HCT116 (cell line): ENCODE data around the gene EGF. TPM values are rescaled to one million over a fixed set of nuclear protein-coding genes. Genes with fewer than 3 reads are reported as not detected.

Experiments used
- ATAC-seq: fragments of 200-7000 bp; cut with Tn5 transposase; 2 replicates; pipeline ENCODE4 v1.9.1; 2020; ENCODE audit warnings: mild to moderate bottlenecking, moderate library complexity
- BruUV-seq: library from RNA; stranded (reverse); fragments of 400-500 nt; replicated peaks from 2 replicates; lab custom pipeline; 2021; lab: Mats Ljungman, UMichigan
- CTCF ChIA-PET: fragments of 300-600 bp; sonication (Branson Sonifier 250); formaldehyde crosslinking; loops from one replicate; lab custom pipeline; 2021; ENCODE audit warnings: antibody characterized with exemption; lab: Charles Lee
- POLR2A ChIA-PET: fragments of 300-600, 350-600 bp; sonication (Branson Sonifier 250); formaldehyde crosslinking; loops from one replicate; lab custom pipeline; 2021; ENCODE audit warnings: antibody characterized with exemption; lab: Charles Lee
- RAD21 ChIA-PET, 2 experiments: fragments of 300-600 bp; sonication (Branson Sonifier 250); formaldehyde crosslinking; loops; one replicate each; lab custom pipeline; 2023; ENCODE audit warnings: low total read pairs in 2 of 2; ENCODE audit not compliant: uncharacterized antibody in 2 of 2, unreplicated experiment in 2 of 2, low non-redundant PET in 1 of 2; lab: Charles Lee
- DNase-seq: peaks from one replicate; pipeline ENCODE4 v3.0.0-alpha.2; 2010; ENCODE audit warnings: low read depth, low spot score
- H2AFZ ChIP-seq: fragments of 200-600 bp; shearing (Covaris generic), sonication (generic); 2 replicates; pipeline ENCODE4 v1.6.1; 2017; ENCODE audit warnings: low read depth, mixed run types, mixed read lengths, antibody characterized with exemption, low read length; ENCODE audit not compliant: poor library complexity, severe bottlenecking
- H3K27ac ChIP-seq: 2 replicates; pipeline ENCODE4 v1.5.1; 2012; ENCODE audit warnings: low read depth, low read length
- H3K27me3 ChIP-seq: fragments of 200-600 bp; sonication (generic); 2 replicates; pipeline ENCODE4 v1.6.1; 2016; ENCODE audit warnings: mixed run types, low read length, mixed read lengths; ENCODE audit not compliant: insufficient read depth
- H3K36me3 ChIP-seq, 2 experiments: fragments of 200-500 bp in 1 of 2; fragments of 200-600 bp in 1 of 2; sonication (Bioruptor generic) in 1 of 2; sonication (generic) in 1 of 2; 2 replicates each; pipeline versions ENCODE4 v1.5.1 to v1.6.1; 2014 to 2016; ENCODE audit warnings: low read length in 2 of 2, inconsistent platforms in 1 of 2, mixed read lengths in 1 of 2, mixed run types in 1 of 2; ENCODE audit not compliant: insufficient read depth in 2 of 2, control insufficient read depth in 1 of 2
- H3K4me1 ChIP-seq, 2 experiments: fragments of 200-600 bp in 1 of 2; sonication (generic) in 1 of 2; 2 replicates each; pipeline versions ENCODE4 v1.5.1 to v1.6.1; 2012 to 2017; ENCODE audit warnings: low read length in 2 of 2, inconsistent platforms in 1 of 2, mild to moderate bottlenecking in 1 of 2, mixed read lengths in 1 of 2, mixed run types in 1 of 2, moderate library complexity in 1 of 2; ENCODE audit not compliant: insufficient read depth in 2 of 2, control insufficient read depth in 1 of 2
- H3K4me2 ChIP-seq: fragments of 200-600 bp; sonication (generic); 2 replicates; pipeline ENCODE4 v1.6.1; 2017; ENCODE audit warnings: mixed run types, low read length, mixed read lengths
- H3K4me3 ChIP-seq, 2 experiments: fragments of 200-600 bp in 1 of 2; sonication (generic) in 1 of 2; replicated peaks in 1 of 2; 2 replicates each; pipeline ENCODE4 v1.5.1; 2011 to 2016; ENCODE audit warnings: low read length in 2 of 2, control low read depth in 1 of 2, low read depth in 1 of 2, mild to moderate bottlenecking in 1 of 2, mixed read lengths in 1 of 2, mixed run types in 1 of 2
- H3K79me2 ChIP-seq: fragments of 200-600 bp; sonication (generic); 2 replicates; pipeline ENCODE4 v1.6.1; 2017; ENCODE audit warnings: mild to moderate bottlenecking, mixed run types, low read length, moderate library complexity, mixed read lengths; ENCODE audit not compliant: insufficient read depth
- H3K9ac ChIP-seq: fragments of 200-600 bp; sonication (generic); 2 replicates; pipeline ENCODE4 v1.6.1; 2016; ENCODE audit warnings: low read length, mixed read lengths
- H3K9me2 ChIP-seq: fragments of 200-600 bp; sonication (generic), shearing (Covaris generic); 2 replicates; pipeline ENCODE4 v1.6.1; 2017; ENCODE audit warnings: mixed run types, mild to moderate bottlenecking, moderate library complexity; ENCODE audit not compliant: insufficient read depth
- H3K9me3 ChIP-seq, 2 experiments: fragments of 200-500 bp in 1 of 2; fragments of 200-600 bp in 1 of 2; sonication (Bioruptor generic) in 1 of 2; sonication (generic) in 1 of 2; 2 replicates each; pipeline ENCODE4 v1.6.1; 2014 to 2017; ENCODE audit warnings: low read length in 2 of 2, mixed read lengths in 2 of 2, inconsistent platforms in 1 of 2, low read depth in 1 of 2, mild to moderate bottlenecking in 1 of 2, mixed run types in 1 of 2, moderate library complexity in 1 of 2; ENCODE audit not compliant: control insufficient read depth in 1 of 2, insufficient read depth in 1 of 2
- H4K20me1 ChIP-seq: fragments of 200-600 bp; sonication (generic), shearing (Covaris generic); 2 replicates; pipeline ENCODE4 v1.6.1; 2017; ENCODE audit warnings: mixed run types, mild to moderate bottlenecking, moderate library complexity; ENCODE audit not compliant: insufficient read depth
- CEBPB ChIP-seq: IDR thresholded peaks from 2 replicates; pipeline ENCODE4 v1.6.1; 2012; ENCODE audit warnings: low read depth
- EZH2 ChIP-seq: fragments of 200-600 bp; sonication (generic); IDR thresholded peaks from 2 replicates; pipeline ENCODE4 v1.6.1; 2017; ENCODE audit warnings: antibody characterized with exemption, mixed run types
- FOSL1 ChIP-seq: IDR thresholded peaks from 2 replicates; pipeline ENCODE4 v1.6.1; 2012; ENCODE audit warnings: low read depth
- RAD21 ChIP-seq: IDR thresholded peaks from 2 replicates; pipeline ENCODE4 v1.6.1; 2012; ENCODE audit warnings: low read depth, mild to moderate bottlenecking
- SRF ChIP-seq: IDR thresholded peaks from 2 replicates; pipeline ENCODE4 v1.6.1; 2012; ENCODE audit warnings: low read depth
- TCF7L2 ChIP-seq: IDR thresholded peaks from 2 replicates; pipeline ENCODE4 v1.7.0; 2011; ENCODE audit warnings: borderline replicate concordance, inconsistent platforms; ENCODE audit not compliant: insufficient read depth, insufficient read length; ENCODE audit errors: extremely low read depth
- YY1 ChIP-seq: IDR thresholded peaks from 2 replicates; pipeline ENCODE4 v1.6.1; 2011; ENCODE audit warnings: low read length, low read depth, moderate library complexity, mild to moderate bottlenecking; ENCODE audit not compliant: insufficient replicate concordance; ENCODE audit errors: extremely low read depth
- intact Hi-C: fragments of 100-400 bp; cut with micrococcal nuclease; formaldehyde crosslinking; loops from 2 replicates; pipeline ENCODE4 v1.10.0; 2022
- total RNA-seq: library from RNA; stranded (reverse); gene quantifications from one replicate; pipeline ENCODE4 v1.2.1, GENCODE V29; 2021; ENCODE audit not compliant: unreplicated experiment
- TF ChIP-seq, protein P1 (sequence below): IDR thresholded peaks from 2 replicates; pipeline ENCODE4 v1.6.1; 2012
- TF ChIP-seq, protein P2 (sequence below): IDR thresholded peaks from 2 replicates; pipeline ENCODE4 v1.6.1; 2012; ENCODE audit warnings: low read depth
- TF ChIP-seq, protein P3 (sequence below): IDR thresholded peaks from 2 replicates; pipeline ENCODE4 v1.6.1; 2011; ENCODE audit warnings: mild to moderate bottlenecking, low read length, moderate library complexity; ENCODE audit not compliant: insufficient replicate concordance; ENCODE audit errors: extremely low read depth

Gene EGF
- total RNA-seq, 1 experiment from 2014 or later: 0.57 TPM

DNA sequence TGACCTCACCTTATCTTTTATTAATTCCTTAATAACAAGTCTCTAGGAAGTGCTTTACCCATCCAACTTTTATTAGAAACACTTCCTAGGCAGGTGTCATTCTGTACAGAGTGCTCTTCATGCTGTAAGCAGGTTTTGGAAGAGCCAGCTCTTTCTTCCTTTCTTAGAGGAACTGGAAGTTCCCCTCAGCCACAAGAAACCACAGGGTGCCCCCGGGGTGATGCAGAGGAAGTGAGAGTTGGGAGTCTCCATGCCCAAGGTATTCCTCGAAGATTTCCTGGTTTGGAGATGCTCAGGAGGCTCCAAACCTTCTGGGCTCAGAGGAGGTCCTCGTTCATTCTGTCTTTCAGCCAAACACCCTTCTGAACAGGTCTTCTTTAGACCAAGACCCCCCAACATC lies 83.8 kb downstream of the EGF start:
- TF ChIP-seq FOSL1 (no peak), YY1 (no peak), SRF (no peak)
- TF ChIP-seq, protein P1, sequence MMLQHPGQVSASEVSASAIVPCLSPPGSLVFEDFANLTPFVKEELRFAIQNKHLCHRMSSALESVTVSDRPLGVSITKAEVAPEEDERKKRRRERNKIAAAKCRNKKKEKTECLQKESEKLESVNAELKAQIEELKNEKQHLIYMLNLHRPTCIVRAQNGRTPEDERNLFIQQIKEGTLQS: no peak
- TF ChIP-seq, all 23 proteins: peak for 0
- H3K4me3 ChIP-seq: no peak overlapping the region
- H3K9me2 ChIP-seq: no peaks in the 10 kb centered on the region
- no peak for ATAC-seq
- H3K27me3 ChIP-seq: no peaks in the 10 kb centered on the region
- H3K79me2 ChIP-seq: no peaks in the 10 kb centered on the region
- intact Hi-C loops: loop anchor here (10.0 kb wide), 2 partner anchors 1288 to 1938 kb away; no protein-coding TSS in a partner anchor
- POLR2A ChIA-PET: no interaction called here
- CTCF ChIA-PET: interaction anchor here (1.4 to 3.4 kb wide), 3 partner anchors 347 to 521 kb away, joined by 5 to 37 read pairs (median 22); no protein-coding TSS in a partner anchor
- RAD21 ChIA-PET: no interaction called here
- H3K27ac ChIP-seq: no peak overlapping the region
- no peak for DNase-seq
- no TSS peak for BruUV-seq
- no peaks in the 10 kb centered on the region for H3K36me3 ChIP-seq
- H4K20me1 ChIP-seq: no peaks in the 10 kb centered on the region
- no peak overlapping the region for H3K4me2 ChIP-seq
- no peaks in the 10 kb centered on the region for H3K9me3 ChIP-seq
- no peak overlapping the region for H3K9ac ChIP-seq
- H3K4me1 ChIP-seq: no peaks in the 10 kb centered on the region
- no peak overlapping the region for H2AFZ ChIP-seq

DNA sequence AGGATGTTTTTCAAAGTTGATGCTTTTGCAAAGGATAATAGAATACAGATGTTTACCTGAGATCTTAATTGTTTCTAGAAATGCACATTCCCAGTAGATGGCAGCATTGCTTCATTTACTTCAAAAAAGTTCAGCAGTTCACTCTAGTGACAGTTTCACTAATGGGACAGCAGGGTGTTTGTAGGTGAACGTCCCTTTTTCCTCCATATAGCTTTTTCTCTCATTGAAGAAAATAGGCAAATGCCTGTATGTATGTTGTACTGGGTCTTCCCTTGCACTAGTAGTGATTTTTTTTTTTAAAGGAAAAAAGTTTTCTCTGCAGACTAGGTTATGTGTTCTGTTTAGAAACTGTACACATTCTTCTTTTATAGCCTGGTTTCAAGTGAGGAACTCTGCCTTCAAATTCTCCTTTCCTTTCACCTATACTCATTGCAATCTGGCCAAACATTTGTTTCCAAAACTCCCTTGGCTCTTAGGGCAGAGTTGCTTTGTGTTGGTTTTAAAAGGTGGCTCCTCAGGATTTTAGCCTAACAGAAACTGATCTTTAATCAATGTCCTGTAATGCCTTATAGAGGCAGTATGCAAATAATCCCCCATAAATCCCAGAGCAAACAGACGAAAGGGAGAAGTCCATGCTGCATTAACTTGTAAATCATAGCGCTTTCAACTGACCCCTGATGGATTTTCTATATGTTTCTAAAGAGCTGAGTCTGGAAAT lies 86.3 kb downstream of the EGF start:
- H3K9ac ChIP-seq: no peak overlapping the region
- DNase-seq (peak; percentile 68), ATAC-seq (peak; percentile 93)
- no peak overlapping the region for H3K27ac ChIP-seq
- no TSS peak for BruUV-seq
- ChIA-PET CTCF (interaction anchor here (0.6 to 3.4 kb wide), 15 partner anchors 15 to 1634 kb away, joined by 3 to 37 read pairs (median 5); no protein-coding TSS in a partner anchor), RAD21 (interaction anchor here (0.7 to 1.3 kb wide), 3 partner anchors 340 to 510 kb away, joined by 3 to 5 read pairs (median 4); no protein-coding TSS in a partner anchor), POLR2A (no interaction called here)
- H3K9me3 ChIP-seq: no peaks in the 10 kb centered on the region
- H3K79me2 ChIP-seq: no peaks in the 10 kb centered on the region
- H2AFZ ChIP-seq: peak overlapping the region; percentile 47
- H3K4me1 ChIP-seq: no peaks in the 10 kb centered on the region
- no peaks in the 10 kb centered on the region for H3K27me3 ChIP-seq
- no peaks in the 10 kb centered on the region for H4K20me1 ChIP-seq
- H3K4me3 ChIP-seq: no peak overlapping the region
- H3K9me2 ChIP-seq: no peaks in the 10 kb centered on the region
- H3K4me2 ChIP-seq: no peak overlapping the region
- intact Hi-C loops: loop anchor here (1.0 to 10.0 kb wide), 5 partner anchors 517 to 1936 kb away; no protein-coding TSS in a partner anchor
- no peaks in the 10 kb centered on the region for H3K36me3 ChIP-seq
- TF ChIP-seq TCF7L2 (no peak), CEBPB (0 out of 2 replicates have a peak, but pooled peaks have one; percentile 13), EZH2 (no peak), RAD21 (peak; percentile 88)
- TF ChIP-seq, protein P2, sequence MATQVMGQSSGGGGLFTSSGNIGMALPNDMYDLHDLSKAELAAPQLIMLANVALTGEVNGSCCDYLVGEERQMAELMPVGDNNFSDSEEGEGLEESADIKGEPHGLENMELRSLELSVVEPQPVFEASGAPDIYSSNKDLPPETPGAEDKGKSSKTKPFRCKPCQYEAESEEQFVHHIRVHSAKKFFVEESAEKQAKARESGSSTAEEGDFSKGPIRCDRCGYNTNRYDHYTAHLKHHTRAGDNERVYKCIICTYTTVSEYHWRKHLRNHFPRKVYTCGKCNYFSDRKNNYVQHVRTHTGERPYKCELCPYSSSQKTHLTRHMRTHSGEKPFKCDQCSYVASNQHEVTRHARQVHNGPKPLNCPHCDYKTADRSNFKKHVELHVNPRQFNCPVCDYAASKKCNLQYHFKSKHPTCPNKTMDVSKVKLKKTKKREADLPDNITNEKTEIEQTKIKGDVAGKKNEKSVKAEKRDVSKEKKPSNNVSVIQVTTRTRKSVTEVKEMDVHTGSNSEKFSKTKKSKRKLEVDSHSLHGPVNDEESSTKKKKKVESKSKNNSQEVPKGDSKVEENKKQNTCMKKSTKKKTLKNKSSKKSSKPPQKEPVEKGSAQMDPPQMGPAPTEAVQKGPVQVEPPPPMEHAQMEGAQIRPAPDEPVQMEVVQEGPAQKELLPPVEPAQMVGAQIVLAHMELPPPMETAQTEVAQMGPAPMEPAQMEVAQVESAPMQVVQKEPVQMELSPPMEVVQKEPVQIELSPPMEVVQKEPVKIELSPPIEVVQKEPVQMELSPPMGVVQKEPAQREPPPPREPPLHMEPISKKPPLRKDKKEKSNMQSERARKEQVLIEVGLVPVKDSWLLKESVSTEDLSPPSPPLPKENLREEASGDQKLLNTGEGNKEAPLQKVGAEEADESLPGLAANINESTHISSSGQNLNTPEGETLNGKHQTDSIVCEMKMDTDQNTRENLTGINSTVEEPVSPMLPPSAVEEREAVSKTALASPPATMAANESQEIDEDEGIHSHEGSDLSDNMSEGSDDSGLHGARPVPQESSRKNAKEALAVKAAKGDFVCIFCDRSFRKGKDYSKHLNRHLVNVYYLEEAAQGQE: no peak
- TF ChIP-seq, protein P3, sequence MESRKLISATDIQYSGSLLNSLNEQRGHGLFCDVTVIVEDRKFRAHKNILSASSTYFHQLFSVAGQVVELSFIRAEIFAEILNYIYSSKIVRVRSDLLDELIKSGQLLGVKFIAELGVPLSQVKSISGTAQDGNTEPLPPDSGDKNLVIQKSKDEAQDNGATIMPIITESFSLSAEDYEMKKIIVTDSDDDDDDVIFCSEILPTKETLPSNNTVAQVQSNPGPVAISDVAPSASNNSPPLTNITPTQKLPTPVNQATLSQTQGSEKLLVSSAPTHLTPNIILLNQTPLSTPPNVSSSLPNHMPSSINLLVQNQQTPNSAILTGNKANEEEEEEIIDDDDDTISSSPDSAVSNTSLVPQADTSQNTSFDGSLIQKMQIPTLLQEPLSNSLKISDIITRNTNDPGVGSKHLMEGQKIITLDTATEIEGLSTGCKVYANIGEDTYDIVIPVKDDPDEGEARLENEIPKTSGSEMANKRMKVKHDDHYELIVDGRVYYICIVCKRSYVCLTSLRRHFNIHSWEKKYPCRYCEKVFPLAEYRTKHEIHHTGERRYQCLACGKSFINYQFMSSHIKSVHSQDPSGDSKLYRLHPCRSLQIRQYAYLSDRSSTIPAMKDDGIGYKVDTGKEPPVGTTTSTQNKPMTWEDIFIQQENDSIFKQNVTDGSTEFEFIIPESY: no peak
